SU-DHL-6 (cell line): Measurements from ENCODE around the gene SEC24B.
"Not testable (repeated sequence)": the region's sequence is repeated elsewhere in the genome, so short reads cannot be mapped to it uniquely, and the experiment has no call there.

Experiments used
- H2AFZ ChIP-seq: fragments of 200-600 bp; sonication (generic); 2 replicates; pipeline ENCODE4 v1.6.1; 2014; ENCODE audit warnings: low read depth, mild to moderate bottlenecking, moderate library complexity, mixed read lengths, antibody characterized with exemption, low read length; ENCODE audit not compliant: severe bottlenecking
- H3F3A ChIP-seq: fragments of 200-600 bp; shearing (Covaris generic); 2 replicates; pipeline ENCODE4 v1.6.0; 2016; ENCODE audit warnings: antibody characterized with exemption, mild to moderate bottlenecking; ENCODE audit not compliant: insufficient read depth
- H3K27ac ChIP-seq: fragments of 200-600 bp; sonication (generic); 2 replicates; pipeline ENCODE4 v1.5.1; 2016; ENCODE audit warnings: low read depth, mild to moderate bottlenecking, low read length, moderate library complexity, mixed read lengths
- H3K27me3 ChIP-seq: fragments of 200-600 bp; sonication (generic), shearing (Covaris generic); 2 replicates; pipeline ENCODE4 v1.6.0; 2014; ENCODE audit warnings: mild to moderate bottlenecking, low read length
- H3K36me3 ChIP-seq: fragments of 200-600 bp; sonication (generic); 2 replicates; pipeline ENCODE4 v1.6.1; 2014; ENCODE audit warnings: mild to moderate bottlenecking, low read length, mixed read lengths
- H3K4me2 ChIP-seq: fragments of 300-600, 200-600 bp; shearing (Covaris generic), sonication (generic); 2 replicates; pipeline ENCODE4 v1.6.0; 2014; ENCODE audit warnings: low read length, low read depth, mild to moderate bottlenecking; ENCODE audit not compliant: poor library complexity, severe bottlenecking
- H3K4me3 ChIP-seq: fragments of 200-600 bp; sonication (generic); 2 replicates; pipeline ENCODE4 v1.5.1; 2014; ENCODE audit warnings: antibody characterized with exemption, low read length, mild to moderate bottlenecking, mixed read lengths; ENCODE audit not compliant: insufficient read depth, poor library complexity, severe bottlenecking
- H3K79me2 ChIP-seq: fragments of 200-600 bp; sonication (generic); 2 replicates; pipeline ENCODE4 v1.6.1; 2014; ENCODE audit warnings: mild to moderate bottlenecking, low read length, moderate library complexity; ENCODE audit not compliant: insufficient read depth
- H3K9ac ChIP-seq: fragments of 200-600 bp; sonication (generic); 2 replicates; pipeline ENCODE4 v1.7.0; 2014; ENCODE audit warnings: mild to moderate bottlenecking, low read length
- H3K9me2 ChIP-seq: fragments of 200-600 bp; sonication (generic); replicated peaks from 2 replicates; pipeline ENCODE4 v1.6.1; 2014; ENCODE audit warnings: low read length; ENCODE audit not compliant: insufficient read depth
- H3K9me3 ChIP-seq: fragments of 200-600 bp; sonication (generic); 2 replicates; pipeline ENCODE4 v1.6.1; 2014; ENCODE audit warnings: low read length, mixed read lengths; ENCODE audit not compliant: insufficient read depth
- H4K20me1 ChIP-seq: fragments of 200-600 bp; sonication (generic); 2 replicates; pipeline ENCODE4 v1.6.1; 2014; ENCODE audit warnings: low read depth, mild to moderate bottlenecking, antibody characterized with exemption, low read length, moderate library complexity, mixed read lengths
- CTCF ChIP-seq: fragments of 200-600 bp; sonication (generic); IDR thresholded peaks from one replicate; pipeline ENCODE4 v1.5.1; 2017; ENCODE audit warnings: antibody characterized with exemption, mild to moderate bottlenecking, low read length, moderate library complexity; ENCODE audit not compliant: insufficient read depth, poor library complexity, severe bottlenecking
- EZH2phosphoT487 ChIP-seq: fragments of 200-600 bp; sonication (generic), shearing (Covaris generic); conservative IDR thresholded peaks from 2 replicates; pipeline ENCODE4 v1.6.1; 2018; ENCODE audit warnings: mild to moderate bottlenecking, antibody characterized with exemption, low read length, moderate library complexity, mixed read lengths

SEC24B gene

GRCh38 chr4:109447278-109447677 is 13.7 kb downstream of the SEC24B start:
- no peak overlapping the region for H3K4me3 ChIP-seq
- no peak overlapping the region for H3K4me2 ChIP-seq
- no peaks in the 10 kb centered on the region for H3K9me3 ChIP-seq
- TF ChIP-seq EZH2phosphoT487: no peak
- no peak for TF ChIP-seq CTCF
- no peaks in the 10 kb centered on the region for H3K9me2 ChIP-seq
- peaks cover 12% of the 10 kb centered on the region for H3K79me2 ChIP-seq
- H2AFZ ChIP-seq: no peak overlapping the region
- H3K9ac ChIP-seq: no peak overlapping the region
- 0 out of 2 replicates have a peak, but pooled peaks cover 3% of the 10 kb centered on the region for H3F3A ChIP-seq
- H4K20me1 ChIP-seq: no peaks in the 10 kb centered on the region
- no peak overlapping the region for H3K27ac ChIP-seq
- H3K27me3 ChIP-seq: no peaks in the 10 kb centered on the region
- no peaks in the 10 kb centered on the region for H3K36me3 ChIP-seq

- no peaks in the 10 kb centered on the region for H3K9me2 ChIP-seq
- no peaks in the 10 kb centered on the region for H3K36me3 ChIP-seq
- TF ChIP-seq EZH2phosphoT487 (no peak), CTCF (no peak)
- no peak overlapping the region for H3K4me2 ChIP-seq
- no peak overlapping the region for H3K4me3 ChIP-seq
- H3K27me3 ChIP-seq: no peaks in the 10 kb centered on the region
- no peak overlapping the region for H2AFZ ChIP-seq
- H3K9me3 ChIP-seq: no peaks in the 10 kb centered on the region
- no peaks in the 10 kb centered on the region for H3F3A ChIP-seq
- H3K79me2 ChIP-seq: no peaks in the 10 kb centered on the region; the same call in 1 of the 2 replicates
- no peaks in the 10 kb centered on the region for H4K20me1 ChIP-seq
- no peak overlapping the region for H3K27ac ChIP-seq
- no peak overlapping the region for H3K9ac ChIP-seq
These were observed 18.1 kb downstream of the SEC24B start for GRCh38 chr4:109451544-109452273.

GRCh38 chr4:109453110-109453509 is 19.5 kb downstream of the SEC24B start:
- not testable (repeated sequence) for H4K20me1 ChIP-seq

GRCh38 chr4:109462297-109462696 is 28.7 kb downstream of the SEC24B start:
- H3K27ac ChIP-seq: no peak overlapping the region
- no peak overlapping the region for H2AFZ ChIP-seq
- H3F3A ChIP-seq: no peaks in the 10 kb centered on the region
- peaks cover 8% of the 10 kb centered on the region for H3K79me2 ChIP-seq
- no peaks in the 10 kb centered on the region for H3K9me3 ChIP-seq
- TF ChIP-seq CTCF: no peak
- no peak for TF ChIP-seq EZH2phosphoT487
- no peak overlapping the region for H3K4me3 ChIP-seq
- H3K36me3 ChIP-seq: no peaks in the 10 kb centered on the region
- H3K9me2 ChIP-seq: no peaks in the 10 kb centered on the region
- no peak overlapping the region for H3K9ac ChIP-seq
- no peaks in the 10 kb centered on the region for H4K20me1 ChIP-seq
- H3K4me2 ChIP-seq: no peak overlapping the region
- no peaks in the 10 kb centered on the region for H3K27me3 ChIP-seq

More at GRCh38 chr4:109453110-109453509, 19.5 kb downstream of the SEC24B start:
- not testable (repeated sequence) for H3F3A ChIP-seq, H3K9me2 ChIP-seq, H3K9me3 ChIP-seq, H3K9ac ChIP-seq, H2AFZ ChIP-seq, H3K79me2 ChIP-seq, H3K36me3 ChIP-seq, H3K27ac ChIP-seq, H3K27me3 ChIP-seq, H3K4me3 ChIP-seq, H3K4me2 ChIP-seq
